ENCODE results near the gene GIGYF2.
A peak's percentile ranks its signal among the peaks of the same experiment; 100 is the strongest.

GIGYF2 gene

DNA sequence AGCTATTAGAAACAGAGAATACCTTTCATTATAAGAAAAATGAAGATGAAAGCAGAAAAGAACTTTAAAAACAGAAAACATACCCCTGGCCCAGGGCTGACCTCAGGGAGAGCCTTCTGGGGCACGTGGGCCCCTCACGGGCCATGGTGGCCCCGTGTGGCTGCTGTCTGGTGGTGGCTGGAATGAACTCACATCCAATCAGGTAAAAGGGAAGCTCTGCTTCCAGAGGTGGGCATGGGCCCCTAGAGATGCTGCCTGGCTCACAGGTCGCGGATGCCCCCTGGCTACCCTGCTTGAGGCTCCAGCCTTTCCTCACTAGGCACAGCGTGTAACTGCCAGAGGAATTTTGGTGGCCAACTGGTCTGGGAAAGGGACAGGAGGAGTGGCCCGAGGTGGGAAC lies 189.5 kb downstream of the GIGYF2 start:
- intact Hi-C loops (cut with DNase I; ENCODE audit: low total_unique reads) = no loop called here
- TF ChIP-seq, protein P1, sequence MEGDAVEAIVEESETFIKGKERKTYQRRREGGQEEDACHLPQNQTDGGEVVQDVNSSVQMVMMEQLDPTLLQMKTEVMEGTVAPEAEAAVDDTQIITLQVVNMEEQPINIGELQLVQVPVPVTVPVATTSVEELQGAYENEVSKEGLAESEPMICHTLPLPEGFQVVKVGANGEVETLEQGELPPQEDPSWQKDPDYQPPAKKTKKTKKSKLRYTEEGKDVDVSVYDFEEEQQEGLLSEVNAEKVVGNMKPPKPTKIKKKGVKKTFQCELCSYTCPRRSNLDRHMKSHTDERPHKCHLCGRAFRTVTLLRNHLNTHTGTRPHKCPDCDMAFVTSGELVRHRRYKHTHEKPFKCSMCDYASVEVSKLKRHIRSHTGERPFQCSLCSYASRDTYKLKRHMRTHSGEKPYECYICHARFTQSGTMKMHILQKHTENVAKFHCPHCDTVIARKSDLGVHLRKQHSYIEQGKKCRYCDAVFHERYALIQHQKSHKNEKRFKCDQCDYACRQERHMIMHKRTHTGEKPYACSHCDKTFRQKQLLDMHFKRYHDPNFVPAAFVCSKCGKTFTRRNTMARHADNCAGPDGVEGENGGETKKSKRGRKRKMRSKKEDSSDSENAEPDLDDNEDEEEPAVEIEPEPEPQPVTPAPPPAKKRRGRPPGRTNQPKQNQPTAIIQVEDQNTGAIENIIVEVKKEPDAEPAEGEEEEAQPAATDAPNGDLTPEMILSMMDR (IDR thresholded peaks at IDR 0.05) = no peak
- Histone ChIP-seq H3K4me3 (no peak overlapping the region), H3K4me1 (peaks cover 0 to 4% (median 0%) of the 10 kb centered on the region in 4 donors), H3K27ac (no peak overlapping the region), H3K9me3 (no peaks in the 10 kb centered on the region), H3K27me3 (peaks cover 0 to 21% of the 10 kb centered on the region in 2 donors), H3K36me3 (peaks cover 0 to 9% (median 0%) of the 10 kb centered on the region in 3 donors)
- peak in 1 of 2 donors; percentile 28 for DNase-seq

DNA sequence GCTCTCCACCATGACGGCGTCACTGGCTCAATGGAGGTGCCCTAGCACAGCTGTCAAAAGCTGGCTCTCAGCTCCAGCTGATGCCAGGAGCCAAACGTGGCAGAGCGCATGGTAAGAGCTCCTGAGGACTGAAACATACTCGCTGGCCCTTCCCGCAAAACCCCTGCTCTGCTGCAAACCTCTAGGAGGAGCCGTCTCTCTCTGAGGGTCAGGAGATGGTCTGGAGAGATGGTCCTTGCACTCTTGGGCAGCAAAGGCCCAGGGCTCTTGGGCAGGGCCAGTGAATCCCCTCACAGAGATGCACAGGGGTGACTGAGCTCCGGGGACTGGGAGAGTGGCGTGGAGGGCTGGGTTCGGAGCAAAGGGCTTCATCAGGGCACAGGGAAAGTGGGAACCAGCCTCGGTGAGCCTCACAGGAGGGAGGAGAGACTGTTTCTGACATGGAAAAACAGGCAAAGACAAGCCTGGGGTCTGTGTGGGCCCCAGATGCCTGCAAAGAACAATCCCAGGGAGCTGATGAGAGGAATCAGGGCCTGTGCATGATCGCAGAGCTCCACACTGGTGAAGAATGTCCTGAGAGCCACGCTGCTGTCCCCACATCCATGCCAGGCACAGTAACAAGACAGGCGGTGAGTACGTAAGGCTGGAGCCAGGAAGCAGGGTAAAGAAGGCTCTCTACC lies 190.2 kb downstream of the GIGYF2 start:
- TF ChIP-seq, protein P1 (IDR thresholded peaks at IDR 0.05) = no peak
- H3K9me3 ChIP-seq = no peaks in the 10 kb centered on the region
- no peak overlapping the region for H3K4me3 ChIP-seq
- H3K27me3 ChIP-seq = peaks cover 0 to 21% of the 10 kb centered on the region in 2 donors
- peak; percentile 9 to 44 for DNase-seq
- H3K4me1 ChIP-seq = peaks cover 0 to 4% (median 0%) of the 10 kb centered on the region in 4 donors
- H3K36me3 ChIP-seq = peaks cover 0 to 5% (median 0%) of the 10 kb centered on the region in 3 donors
- no peak overlapping the region for H3K27ac ChIP-seq
- intact Hi-C loops (cut with DNase I; ENCODE audit: low total_unique reads) = no loop called here

DNA sequence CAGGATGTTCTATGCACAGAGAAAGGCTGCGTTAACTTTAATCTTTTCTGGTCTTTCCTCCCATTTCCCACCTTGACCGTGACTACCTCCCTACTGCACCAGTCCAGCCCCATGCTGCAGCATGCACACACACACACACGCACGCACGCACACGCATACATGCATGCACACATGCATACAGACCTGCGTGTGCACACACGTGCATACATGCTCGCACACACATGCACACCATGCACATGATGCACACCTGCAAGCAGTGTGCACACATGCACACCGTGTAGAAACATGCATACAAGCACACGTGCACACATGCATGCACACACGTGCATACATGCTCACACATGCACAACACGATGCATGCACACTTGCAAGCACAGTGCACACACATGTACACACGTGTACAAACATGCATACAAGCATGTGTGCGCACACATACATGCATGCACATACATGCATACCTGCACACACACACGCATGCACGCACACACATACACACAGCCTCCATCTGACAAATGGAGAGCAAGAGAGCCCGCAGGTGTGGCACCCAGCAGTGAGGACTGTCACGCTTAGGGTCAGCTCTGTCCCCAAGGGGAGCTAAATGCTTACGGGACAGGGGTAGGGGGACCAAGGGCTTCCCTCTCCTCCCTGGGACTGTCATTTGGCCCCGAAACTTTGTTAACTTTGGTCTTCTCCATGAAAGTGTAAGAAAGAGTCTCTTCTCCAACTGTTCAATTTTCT lies 191.1 kb downstream of the GIGYF2 start:
- Histone ChIP-seq H3K27ac (no peak overlapping the region), H3K4me1 (peaks cover 0 to 4% (median 0%) of the 10 kb centered on the region in 4 donors), H3K9me3 (no peaks in the 10 kb centered on the region), H3K27me3 (peaks cover 0 to 24% of the 10 kb centered on the region in 2 donors), H3K36me3 (no peaks in the 10 kb centered on the region), H3K4me3 (no peak overlapping the region)
- peak; percentile 10 to 11 for DNase-seq
- TF ChIP-seq, protein P1 (IDR thresholded peaks at IDR 0.05) = no peak
- intact Hi-C loops (cut with DNase I; ENCODE audit: low total_unique reads) = no loop called here

DNA sequence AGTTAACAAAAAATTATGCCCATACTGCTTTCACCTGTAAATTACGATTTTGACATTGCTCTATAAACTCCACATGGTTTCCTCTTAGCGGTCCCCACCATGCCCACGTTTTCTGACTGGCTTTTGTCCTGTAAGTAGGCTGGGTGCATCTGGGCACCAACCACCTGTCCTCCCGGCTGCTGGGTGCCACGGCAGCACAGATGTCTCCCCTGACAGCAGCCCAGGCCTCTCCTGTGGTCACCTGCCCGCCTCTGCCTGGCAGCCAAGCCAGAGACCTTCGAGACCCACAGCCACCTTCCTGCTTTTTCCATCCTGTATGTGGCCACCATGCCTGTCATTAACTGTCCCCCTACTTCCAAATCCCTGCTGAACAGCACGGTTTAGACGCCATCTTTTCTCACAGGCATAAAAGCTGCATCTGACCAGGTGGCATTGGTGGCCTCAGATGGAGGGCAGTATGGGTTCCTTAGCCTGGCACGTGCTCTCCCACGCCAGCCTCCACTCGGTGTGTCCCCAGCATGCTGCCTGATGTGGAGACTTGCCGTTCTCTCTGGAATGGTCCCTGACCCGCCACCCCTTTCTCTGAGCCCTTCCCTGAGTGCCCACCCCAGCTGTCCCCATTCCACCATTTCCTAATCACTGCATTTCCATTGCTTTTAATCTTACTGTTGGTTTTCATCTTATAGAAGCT lies 191.9 kb downstream of the GIGYF2 start:
- Histone ChIP-seq H3K27ac (no peak overlapping the region), H3K9me3 (no peaks in the 10 kb centered on the region), H3K36me3 (no peaks in the 10 kb centered on the region), H3K27me3 (peaks cover 0 to 24% of the 10 kb centered on the region in 2 donors), H3K4me1 (peaks cover 0 to 4% (median 0%) of the 10 kb centered on the region in 4 donors), H3K4me3 (no peak overlapping the region)
- intact Hi-C loops (cut with DNase I; ENCODE audit: low total_unique reads) = no loop called here
- TF ChIP-seq, protein P1 (IDR thresholded peaks at IDR 0.05) = no peak
- peak; percentile 1 to 28 for DNase-seq

DNA sequence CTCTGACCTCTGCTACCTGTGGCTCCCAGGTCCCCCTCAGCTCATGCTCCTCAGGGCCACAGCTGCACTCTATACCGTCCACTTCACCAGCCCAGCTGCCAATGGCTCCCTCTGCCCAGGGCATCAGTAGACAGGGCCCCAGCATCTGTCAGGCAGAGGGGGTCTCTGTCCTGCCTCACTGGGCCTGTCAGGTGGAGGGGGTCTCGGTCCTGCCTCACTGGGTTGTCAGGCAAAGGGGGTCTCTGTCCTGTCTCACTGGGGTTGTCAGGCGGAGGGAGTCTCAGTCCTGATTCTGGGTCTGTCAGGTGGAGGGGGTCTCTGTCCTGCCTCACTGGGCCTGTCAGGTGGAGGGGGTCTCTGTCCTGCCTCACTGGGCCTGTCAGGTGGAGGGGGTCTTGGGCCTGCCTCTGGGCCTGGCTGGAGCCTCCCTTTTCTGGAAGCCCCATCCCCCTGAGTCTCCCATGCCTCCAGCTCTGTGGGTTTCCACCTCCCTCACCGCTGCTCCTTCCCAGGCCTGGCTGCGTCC lies 192.8 kb downstream of the GIGYF2 start:
- Histone ChIP-seq H3K4me3 (no peak overlapping the region), H3K27ac (no peak overlapping the region), H3K36me3 (no peaks in the 10 kb centered on the region), H3K4me1 (peaks cover 0 to 4% (median 0%) of the 10 kb centered on the region in 4 donors), H3K9me3 (no peaks in the 10 kb centered on the region), H3K27me3 (peaks cover 0 to 27% of the 10 kb centered on the region in 2 donors)
- DNase-seq = peak; percentile 10 to 46
- TF ChIP-seq, protein P1 (IDR thresholded peaks at IDR 0.05) = no peak
- intact Hi-C loops (cut with DNase I; ENCODE audit: low total_unique reads) = no loop called here
